SK-N-SH treated with all-trans-retinoic acid at 6 μM for 48 hours (cell line): ENCODE results near the gene BRAP.

ENCODE experiments used
- ATAC-seq: fragments of 200-7000 bp; cut with Tn5 transposase; 3 replicates; pipeline ENCODE4 v1.9.1; 2020; ENCODE audit warnings: mild to moderate bottlenecking, moderate library complexity
- ARNTL ChIP-seq: fragments of 450-650 bp; formaldehyde crosslinking; IDR thresholded peaks from 2 replicates; pipeline ENCODE4 v1.5.0; 2020; ENCODE audit warnings: low read depth, mild to moderate bottlenecking, moderate library complexity, borderline replicate concordance
- BACH2 ChIP-seq: fragments of 250-450 bp; sonication (Bioruptor Pico); IDR thresholded peaks from 2 replicates; pipeline ENCODE4 v1.9.0; 2021; ENCODE audit warnings: mild to moderate bottlenecking, borderline replicate concordance
- CREB5 ChIP-seq: fragments of 250-450 bp; sonication (Bioruptor Pico); IDR thresholded peaks from 2 replicates; pipeline ENCODE4 v1.5.1; 2020; ENCODE audit warnings: low read depth, mild to moderate bottlenecking, moderate library complexity
- CSDC2 ChIP-seq: fragments of 250-450 bp; sonication (Bioruptor Pico); IDR thresholded peaks from 2 replicates; pipeline ENCODE4 v1.5.0; 2020; ENCODE audit warnings: mild to moderate bottlenecking, moderate library complexity
- ESRRG ChIP-seq: fragments of 250-450 bp; sonication (Bioruptor Pico); IDR thresholded peaks from 2 replicates; pipeline ENCODE4 v1.6.1; 2021; ENCODE audit warnings: mild to moderate bottlenecking
- ISL1 ChIP-seq: fragments of 250-450 bp; sonication (Bioruptor Pico); IDR thresholded peaks from 2 replicates; pipeline ENCODE4 v2.1.2; 2022; ENCODE audit warnings: mild to moderate bottlenecking, moderate library complexity
- OSR1 ChIP-seq: fragments of 250-450 bp; sonication (Bioruptor Pico); IDR thresholded peaks from 2 replicates; pipeline ENCODE4 v1.8.0; 2022; ENCODE audit warnings: moderate library complexity, mild to moderate bottlenecking, inconsistent platforms
- PATZ1 ChIP-seq: fragments of 250-450 bp; sonication (Bioruptor Pico); IDR thresholded peaks from 2 replicates; pipeline ENCODE4 v1.8.0; 2020; ENCODE audit warnings: mild to moderate bottlenecking, moderate library complexity, borderline replicate concordance
- POU6F1 ChIP-seq: fragments of 250-450 bp; sonication (Bioruptor Pico); IDR thresholded peaks from 2 replicates; pipeline ENCODE4 v1.8.0; 2021; ENCODE audit warnings: low read depth, mild to moderate bottlenecking, moderate library complexity, borderline replicate concordance
- PPARA ChIP-seq: fragments of 250-450 bp; sonication (Bioruptor Pico); IDR thresholded peaks from 2 replicates; pipeline ENCODE4 v1.5.0; 2020; ENCODE audit warnings: mild to moderate bottlenecking, borderline replicate concordance
- RARB ChIP-seq: fragments of 250-450 bp; sonication (Bioruptor Pico); IDR thresholded peaks from 2 replicates; pipeline ENCODE4 v1.8.0; 2021; ENCODE audit warnings: mild to moderate bottlenecking, moderate library complexity
- SNAI2 ChIP-seq: fragments of 250-450 bp; sonication (Bioruptor Pico); IDR thresholded peaks from 2 replicates; pipeline ENCODE4 v1.5.0; 2020; ENCODE audit warnings: mild to moderate bottlenecking, moderate library complexity
- TCF4 ChIP-seq: fragments of 250-450 bp; sonication (Bioruptor Pico); IDR thresholded peaks from 2 replicates; pipeline ENCODE4 v1.8.0; 2021; ENCODE audit warnings: mild to moderate bottlenecking, moderate library complexity, borderline replicate concordance
- TOX ChIP-seq: fragments of 250-450 bp; sonication (Bioruptor Pico); IDR thresholded peaks from 2 replicates; pipeline ENCODE4 v1.8.0; 2021; ENCODE audit warnings: mild to moderate bottlenecking, moderate library complexity, borderline replicate concordance
- TSHZ2 ChIP-seq: fragments of 250-450 bp; sonication (Bioruptor Pico); IDR thresholded peaks from 2 replicates; pipeline ENCODE4 v1.5.0; 2020; ENCODE audit warnings: mild to moderate bottlenecking, moderate library complexity
- ZC3H10 ChIP-seq: fragments of 250-450 bp; sonication (Bioruptor Pico); IDR thresholded peaks from 2 replicates; pipeline ENCODE4 v1.5.1; 2021; ENCODE audit warnings: mild to moderate bottlenecking, moderate library complexity
- ZFP3 ChIP-seq: fragments of 250-450 bp; sonication (Bioruptor Pico); IDR thresholded peaks from 2 replicates; pipeline ENCODE4 v1.5.0; 2020; ENCODE audit warnings: mild to moderate bottlenecking, moderate library complexity
- ZFP30 ChIP-seq: fragments of 450-650 bp; formaldehyde crosslinking; IDR thresholded peaks from 2 replicates; pipeline ENCODE4 v1.5.0; 2022; ENCODE audit warnings: mild to moderate bottlenecking, moderate library complexity
- ZNF565 ChIP-seq: fragments of 450-650 bp; formaldehyde crosslinking; conservative IDR thresholded peaks from 2 replicates; pipeline ENCODE4 v1.5.0; 2020; ENCODE audit warnings: low read depth, mild to moderate bottlenecking, moderate library complexity
- ZNF70 ChIP-seq: fragments of 450-650 bp; formaldehyde crosslinking; IDR thresholded peaks from 2 replicates; pipeline ENCODE4 v1.5.0; 2020; ENCODE audit warnings: mild to moderate bottlenecking, moderate library complexity
- ZNF8 ChIP-seq: fragments of 450-650 bp; formaldehyde crosslinking; IDR thresholded peaks from 2 replicates; pipeline ENCODE4 v1.5.0; 2020; ENCODE audit warnings: mild to moderate bottlenecking, moderate library complexity
- TF ChIP-seq, protein P1 (sequence below): fragments of 250-450 bp; sonication (Bioruptor Pico); IDR thresholded peaks from 2 replicates; pipeline ENCODE4 v1.5.1; 2021; ENCODE audit warnings: mild to moderate bottlenecking, moderate library complexity

The BRAP gene

DNA sequence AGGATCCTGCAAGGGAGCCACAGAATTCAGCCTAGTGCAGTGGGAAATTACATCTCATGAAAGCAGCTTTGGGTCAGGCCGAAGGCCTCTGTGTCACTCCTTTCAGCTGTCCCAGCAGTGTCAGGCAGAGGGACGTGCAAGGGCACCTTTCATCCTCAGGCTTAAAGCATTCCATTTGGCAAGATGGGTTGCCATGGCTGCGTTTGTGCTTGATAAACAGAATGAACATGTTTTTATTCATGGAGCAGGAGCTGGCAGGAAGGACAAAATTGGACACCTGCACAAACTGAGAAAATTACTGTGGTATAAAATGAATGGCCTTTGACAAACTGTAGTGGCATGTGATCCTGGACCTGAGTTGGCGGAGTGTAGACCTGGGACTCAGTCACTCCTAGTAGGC, 29.5 kb upstream of the BRAP start:
- ATAC-seq, result no peak
- TF ChIP-seq TCF4 (no peak), ZC3H10 (CRISPR knock-in tag) (no peak), RARB (no peak), ZNF8 (CRISPR knock-in tag) (no peak), ZFP3 (CRISPR knock-in tag) (no peak), TSHZ2 (CRISPR knock-in tag) (no peak), PPARA (no peak), ESRRG (CRISPR knock-in tag) (no peak), ARNTL (CRISPR knock-in tag) (no peak), ISL1 (CRISPR knock-in tag) (no peak), ZNF565 (CRISPR knock-in tag) (no peak), CREB5 (CRISPR knock-in tag) (no peak), TOX (no peak), OSR1 (CRISPR knock-in tag) (no peak), PATZ1 (CRISPR knock-in tag) (no peak), CSDC2 (CRISPR knock-in tag) (no peak), ZNF70 (CRISPR knock-in tag) (no peak), BACH2 (CRISPR knock-in tag) (no peak), SNAI2 (no peak)
- TF ChIP-seq, protein P1, sequence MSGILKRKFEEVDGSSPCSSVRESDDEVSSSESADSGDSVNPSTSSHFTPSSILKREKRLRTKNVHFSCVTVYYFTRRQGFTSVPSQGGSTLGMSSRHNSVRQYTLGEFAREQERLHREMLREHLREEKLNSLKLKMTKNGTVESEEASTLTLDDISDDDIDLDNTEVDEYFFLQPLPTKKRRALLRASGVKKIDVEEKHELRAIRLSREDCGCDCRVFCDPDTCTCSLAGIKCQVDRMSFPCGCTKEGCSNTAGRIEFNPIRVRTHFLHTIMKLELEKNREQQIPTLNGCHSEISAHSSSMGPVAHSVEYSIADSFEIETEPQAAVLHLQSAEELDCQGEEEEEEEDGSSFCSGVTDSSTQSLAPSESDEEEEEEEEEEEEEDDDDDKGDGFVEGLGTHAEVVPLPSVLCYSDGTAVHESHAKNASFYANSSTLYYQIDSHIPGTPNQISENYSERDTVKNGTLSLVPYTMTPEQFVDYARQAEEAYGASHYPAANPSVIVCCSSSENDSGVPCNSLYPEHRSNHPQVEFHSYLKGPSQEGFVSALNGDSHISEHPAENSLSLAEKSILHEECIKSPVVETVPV, result no peak

DNA sequence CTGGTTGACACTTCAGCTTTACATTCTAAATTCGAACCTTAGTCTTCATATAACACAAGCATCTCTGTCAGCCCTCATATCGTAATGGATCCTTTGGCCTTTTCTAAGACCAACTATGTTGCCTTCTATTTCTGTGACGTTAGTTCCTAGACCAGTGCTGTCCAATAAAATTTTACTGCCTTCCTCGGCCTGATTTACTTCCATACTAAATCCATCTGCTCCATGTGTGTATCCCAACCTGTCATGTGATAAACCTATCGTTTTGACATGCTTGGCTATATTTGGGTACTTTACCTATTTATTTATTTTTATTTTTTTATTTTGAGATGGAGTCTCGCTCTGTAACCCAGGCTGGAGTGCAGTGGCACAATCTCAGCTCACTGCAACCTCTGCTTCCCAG, 20.4 kb upstream of the BRAP start:
- no peak for ATAC-seq
- TF ChIP-seq OSR1 (CRISPR knock-in tag) (no peak), ZFP30 (CRISPR knock-in tag) (no peak), POU6F1 (no peak)
- TF ChIP-seq, protein P1, result no peak
- TF ChIP-seq, all 23 proteins: peak for 0

DNA sequence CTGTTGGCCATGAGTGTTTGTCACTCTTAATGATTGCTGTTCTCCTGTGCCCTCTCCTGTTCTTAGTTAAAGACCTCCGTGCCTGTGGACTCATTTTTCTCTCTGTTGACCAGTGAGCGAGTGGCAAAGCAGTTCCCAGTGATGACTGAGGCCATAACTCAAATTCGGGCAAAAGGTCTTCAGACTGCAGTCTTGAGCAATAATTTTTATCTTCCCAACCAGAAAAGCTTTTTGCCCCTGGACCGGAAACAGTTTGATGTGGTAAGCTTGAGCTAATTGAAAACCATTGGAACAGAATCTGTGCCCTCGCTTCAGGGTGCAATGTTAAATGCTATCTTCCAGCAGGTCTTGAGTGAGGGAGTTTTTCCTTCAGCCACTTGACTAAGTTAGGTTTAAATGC, 19.9 kb upstream of the BRAP start:
- ATAC-seq, result no peak
- TF ChIP-seq PPARA (no peak), BACH2 (CRISPR knock-in tag) (no peak), TOX (no peak), ZNF565 (CRISPR knock-in tag) (no peak), RARB (no peak), ISL1 (CRISPR knock-in tag) (no peak), ZFP30 (CRISPR knock-in tag) (no peak), SNAI2 (no peak), CSDC2 (CRISPR knock-in tag) (no peak), ARNTL (CRISPR knock-in tag) (no peak), TCF4 (no peak), ZC3H10 (CRISPR knock-in tag) (no peak), CREB5 (CRISPR knock-in tag) (no peak), ZNF70 (CRISPR knock-in tag) (no peak)
